ENCODE data around the gene PSEN2. TPM values are rescaled to one million over a fixed set of nuclear protein-coding genes. Genes with fewer than 3 reads are reported as not detected.

Gene PSEN2
- total RNA-seq, 1 donor from 2014 or later: 30.9 TPM

Other genes starting within 250 kb of the PSEN2 start
- 34.9 TPM for gene ITPKB, start 131.3 kb upstream of the PSEN2 start, total RNA-seq
- 62.0 TPM for gene COQ8A, start 69.7 kb downstream of the PSEN2 start, total RNA-seq